SK-N-SH (cell line): ENCODE results near the gene JOSD1. TPM values are rescaled to one million over a fixed set of nuclear protein-coding genes. Genes with fewer than 3 reads are reported as not detected.

ENCODE experiments used
- CHD2 ChIP-seq: fragments of 150-350 bp; IDR thresholded peaks from 2 replicates; pipeline ENCODE4 v1.6.1; 2018; ENCODE audit warnings: low read length; ENCODE audit not compliant: partially characterized antibody
- ELF1 ChIP-seq: IDR thresholded peaks from 2 replicates; pipeline ENCODE4 v1.4.0; 2012
- EP300 ChIP-seq, 2 experiments: IDR thresholded peaks; 2 replicates each; pipeline versions ENCODE4 v1.4.0 to v1.6.1; 2012; ENCODE audit warnings: borderline replicate concordance in 1 of 2, low read depth in 1 of 2, low read length in 1 of 2
- EZH2phosphoT487 ChIP-seq: fragments of 200-600 bp; sonication (generic); IDR thresholded peaks from 2 replicates; pipeline ENCODE4 v1.6.1; 2017; ENCODE audit warnings: low read depth, mixed run types, mild to moderate bottlenecking, antibody characterized with exemption, moderate library complexity, borderline replicate concordance
- GABPA ChIP-seq: IDR thresholded peaks from 2 replicates; pipeline ENCODE4 v1.4.0; 2012; ENCODE audit warnings: low read depth, mild to moderate bottlenecking
- JUND ChIP-seq: IDR thresholded peaks from 2 replicates; pipeline ENCODE4 v1.4.0; 2012
- MEF2A ChIP-seq: IDR thresholded peaks from 2 replicates; pipeline ENCODE4 v1.4.0; 2012; ENCODE audit warnings: low read depth, borderline replicate concordance
- NFIC ChIP-seq: IDR thresholded peaks from 2 replicates; pipeline ENCODE4 v1.4.0; 2012; ENCODE audit warnings: borderline replicate concordance
- POLR2AphosphoS5 ChIP-seq: IDR thresholded peaks from 2 replicates; pipeline ENCODE4 v1.6.1; 2012; ENCODE audit warnings: low read depth, low read length
- RCOR1 ChIP-seq: fragments of 150-350 bp; IDR thresholded peaks from 2 replicates; pipeline ENCODE4 v1.6.1; 2017; ENCODE audit warnings: antibody characterized with exemption, low read length
- RFX5 ChIP-seq: IDR thresholded peaks from 2 replicates; pipeline ENCODE4 v1.6.1; 2012; ENCODE audit warnings: mild to moderate bottlenecking, improper control_type of control experiment, low read length
- SMC3 ChIP-seq: IDR thresholded peaks from 2 replicates; pipeline ENCODE4 v1.6.1; 2012; ENCODE audit warnings: low read depth, low read length, improper control_type of control experiment
- TEAD4 ChIP-seq: IDR thresholded peaks from 2 replicates; pipeline ENCODE4 v1.4.0; 2012; ENCODE audit warnings: mild to moderate bottlenecking, borderline replicate concordance; ENCODE audit not compliant: insufficient read depth
- USF1 ChIP-seq: IDR thresholded peaks from 2 replicates; pipeline ENCODE4 v1.4.0; 2012; ENCODE audit warnings: low read depth, borderline replicate concordance
- polyA plus RNA-seq, 3 experiments: library from polyadenylated mRNA; depleted of rRNA; stranded (reverse); fragments of >200 nt; gene quantifications; 2 replicates each; pipeline ENCODE4 v1.2.3, GENCODE V29; 2012
- TF ChIP-seq, protein P1 (sequence below): IDR thresholded peaks from 2 replicates; pipeline ENCODE4 v1.6.1; 2012; ENCODE audit warnings: mild to moderate bottlenecking, low read depth, low read length, moderate library complexity
- TF ChIP-seq, protein P2 (sequence below): fragments of 150-350 bp; IDR thresholded peaks from 2 replicates; pipeline ENCODE4 v1.6.1; 2017; ENCODE audit warnings: antibody characterized with exemption, low read length, low read depth, borderline replicate concordance
- TF ChIP-seq, protein P3 (sequence below): IDR thresholded peaks from 2 replicates; pipeline ENCODE4; 2012

The JOSD1 gene
- polyA plus RNA-seq, 1 of the 3 experiments (the other 2 are of a cell fraction): 17.8 TPM

DNA sequence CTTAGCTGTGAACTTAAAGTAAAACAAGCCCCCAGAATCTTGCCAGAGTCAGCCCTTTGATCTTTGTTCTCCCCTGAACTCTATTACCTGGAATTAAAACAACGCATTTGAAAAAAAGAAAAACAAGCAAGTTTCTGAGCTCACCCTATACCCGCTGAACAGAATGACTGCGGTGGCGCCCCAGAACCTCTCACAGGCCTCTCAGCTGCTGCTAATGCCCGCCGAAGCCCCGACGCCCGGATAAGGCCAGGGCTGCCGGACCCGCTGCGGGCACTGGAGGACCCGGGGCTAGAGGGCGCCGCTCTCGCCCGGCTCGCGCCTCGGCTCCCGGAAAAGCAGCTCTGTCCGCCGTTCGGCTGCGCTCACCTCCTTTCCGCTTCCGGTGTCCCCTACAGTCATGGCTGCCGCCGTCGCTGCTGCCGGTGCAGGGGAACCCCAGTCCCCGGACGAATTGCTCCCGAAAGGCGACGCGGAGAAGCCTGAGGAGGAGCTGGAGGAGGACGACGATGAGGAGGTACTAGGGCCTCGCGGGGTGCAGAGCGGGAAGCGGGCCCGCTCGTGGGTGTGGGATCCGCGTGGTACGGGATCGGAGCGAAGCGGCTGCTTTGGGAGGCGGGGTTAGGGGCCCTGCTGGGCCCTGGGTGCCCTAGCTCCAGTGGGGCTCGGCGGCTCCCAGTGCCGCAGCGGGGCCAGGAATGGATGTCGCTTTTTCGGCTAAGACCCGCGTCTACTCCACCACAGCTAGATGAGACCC is 19.0 kb downstream of the JOSD1 start, which contains the start of gene TOMM22 (continued):
- 0 out of 4 replicates have a peak, but pooled peaks of 1 of the 2 experiments have one; percentile 7 for TF ChIP-seq EP300 (IDR thresholded peaks at IDR 0.05; ENCODE audit: borderline replicate concordance in 1 of 2, low read depth in 1 of 2, low read length in 1 of 2)
- TF ChIP-seq, protein P1, sequence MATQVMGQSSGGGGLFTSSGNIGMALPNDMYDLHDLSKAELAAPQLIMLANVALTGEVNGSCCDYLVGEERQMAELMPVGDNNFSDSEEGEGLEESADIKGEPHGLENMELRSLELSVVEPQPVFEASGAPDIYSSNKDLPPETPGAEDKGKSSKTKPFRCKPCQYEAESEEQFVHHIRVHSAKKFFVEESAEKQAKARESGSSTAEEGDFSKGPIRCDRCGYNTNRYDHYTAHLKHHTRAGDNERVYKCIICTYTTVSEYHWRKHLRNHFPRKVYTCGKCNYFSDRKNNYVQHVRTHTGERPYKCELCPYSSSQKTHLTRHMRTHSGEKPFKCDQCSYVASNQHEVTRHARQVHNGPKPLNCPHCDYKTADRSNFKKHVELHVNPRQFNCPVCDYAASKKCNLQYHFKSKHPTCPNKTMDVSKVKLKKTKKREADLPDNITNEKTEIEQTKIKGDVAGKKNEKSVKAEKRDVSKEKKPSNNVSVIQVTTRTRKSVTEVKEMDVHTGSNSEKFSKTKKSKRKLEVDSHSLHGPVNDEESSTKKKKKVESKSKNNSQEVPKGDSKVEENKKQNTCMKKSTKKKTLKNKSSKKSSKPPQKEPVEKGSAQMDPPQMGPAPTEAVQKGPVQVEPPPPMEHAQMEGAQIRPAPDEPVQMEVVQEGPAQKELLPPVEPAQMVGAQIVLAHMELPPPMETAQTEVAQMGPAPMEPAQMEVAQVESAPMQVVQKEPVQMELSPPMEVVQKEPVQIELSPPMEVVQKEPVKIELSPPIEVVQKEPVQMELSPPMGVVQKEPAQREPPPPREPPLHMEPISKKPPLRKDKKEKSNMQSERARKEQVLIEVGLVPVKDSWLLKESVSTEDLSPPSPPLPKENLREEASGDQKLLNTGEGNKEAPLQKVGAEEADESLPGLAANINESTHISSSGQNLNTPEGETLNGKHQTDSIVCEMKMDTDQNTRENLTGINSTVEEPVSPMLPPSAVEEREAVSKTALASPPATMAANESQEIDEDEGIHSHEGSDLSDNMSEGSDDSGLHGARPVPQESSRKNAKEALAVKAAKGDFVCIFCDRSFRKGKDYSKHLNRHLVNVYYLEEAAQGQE: no peak; the same call in 1 of the 2 replicates
- 0 out of 2 replicates have a peak, but pooled peaks have one; percentile 12 for TF ChIP-seq SMC3
- TF ChIP-seq TEAD4: no peak
- no peak for TF ChIP-seq RCOR1
- TF ChIP-seq EZH2phosphoT487: no peak
- no peak for TF ChIP-seq MEF2A
- TF ChIP-seq CHD2: peak; percentile 34
- TF ChIP-seq, protein P2, sequence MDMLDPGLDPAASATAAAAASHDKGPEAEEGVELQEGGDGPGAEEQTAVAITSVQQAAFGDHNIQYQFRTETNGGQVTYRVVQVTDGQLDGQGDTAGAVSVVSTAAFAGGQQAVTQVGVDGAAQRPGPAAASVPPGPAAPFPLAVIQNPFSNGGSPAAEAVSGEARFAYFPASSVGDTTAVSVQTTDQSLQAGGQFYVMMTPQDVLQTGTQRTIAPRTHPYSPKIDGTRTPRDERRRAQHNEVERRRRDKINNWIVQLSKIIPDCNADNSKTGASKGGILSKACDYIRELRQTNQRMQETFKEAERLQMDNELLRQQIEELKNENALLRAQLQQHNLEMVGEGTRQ: no peak
- peak; percentile 60 for TF ChIP-seq POLR2AphosphoS5
- no peak for TF ChIP-seq RFX5
- TF ChIP-seq NFIC: no peak
- no peak for TF ChIP-seq JUND
- TF ChIP-seq ELF1: peak; percentile 76
- TF ChIP-seq, protein P3, sequence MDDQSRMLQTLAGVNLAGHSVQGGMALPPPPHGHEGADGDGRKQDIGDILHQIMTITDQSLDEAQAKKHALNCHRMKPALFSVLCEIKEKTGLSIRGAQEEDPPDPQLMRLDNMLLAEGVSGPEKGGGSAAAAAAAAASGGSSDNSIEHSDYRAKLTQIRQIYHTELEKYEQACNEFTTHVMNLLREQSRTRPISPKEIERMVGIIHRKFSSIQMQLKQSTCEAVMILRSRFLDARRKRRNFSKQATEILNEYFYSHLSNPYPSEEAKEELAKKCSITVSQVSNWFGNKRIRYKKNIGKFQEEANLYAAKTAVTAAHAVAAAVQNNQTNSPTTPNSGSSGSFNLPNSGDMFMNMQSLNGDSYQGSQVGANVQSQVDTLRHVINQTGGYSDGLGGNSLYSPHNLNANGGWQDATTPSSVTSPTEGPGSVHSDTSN: no peak
- no peak for TF ChIP-seq USF1
- peak; percentile 98 for TF ChIP-seq GABPA
